HepG2 (cell line): ENCODE data around the gene MYO18A. TPM values are rescaled to one million over a fixed set of nuclear protein-coding genes. Genes with fewer than 3 reads are reported as not detected.
A peak's percentile ranks its signal among the peaks of the same experiment; 100 is the strongest.

Source experiments
- CEBPB ChIP-seq: IDR thresholded peaks from 2 replicates; pipeline ENCODE4 v1.6.1; 2011; ENCODE audit warnings: low read depth, low read length, improper control_type of control experiment, borderline replicate concordance
- HNRNPLL ChIP-seq: fragments of 200-400 bp; formaldehyde crosslinking; IDR thresholded peaks from 2 replicates; pipeline ENCODE4 v1.6.1; 2017; ENCODE audit warnings: mild to moderate bottlenecking, low read depth, low read length; ENCODE audit not compliant: poor library complexity, severe bottlenecking
- KLF13 ChIP-seq: sonication (generic); formaldehyde crosslinking; IDR thresholded peaks from 2 replicates; pipeline ENCODE4 v1.4.0; 2020; ENCODE audit warnings: mild to moderate bottlenecking, missing genetic modification reagents
- MBD4 ChIP-seq: IDR thresholded peaks from 2 replicates; pipeline ENCODE4 v1.6.1; 2012; ENCODE audit warnings: low read length, inconsistent platforms, borderline replicate concordance
- PCBP1 ChIP-seq: fragments of 200-400 bp; formaldehyde crosslinking; IDR thresholded peaks from 2 replicates; pipeline ENCODE4 v1.6.1; 2017; ENCODE audit warnings: mild to moderate bottlenecking, low read depth, low read length, borderline replicate concordance
- PRDM10 ChIP-seq: sonication (generic); formaldehyde crosslinking; IDR thresholded peaks from 2 replicates; pipeline ENCODE4 v1.4.0; 2020; ENCODE audit warnings: low read depth, missing genetic modification reagents
- SETDB1 ChIP-seq: sonication (generic); formaldehyde crosslinking; IDR thresholded peaks from 2 replicates; pipeline ENCODE4 v1.5.1; 2020; ENCODE audit warnings: missing genetic modification reagents, mild to moderate bottlenecking, borderline replicate concordance
- SNAI1 ChIP-seq: sonication (generic); formaldehyde crosslinking; IDR thresholded peaks from 2 replicates; pipeline ENCODE4 v1.5.0; 2020; ENCODE audit warnings: mild to moderate bottlenecking, missing genetic modification reagents, borderline replicate concordance
- SRY ChIP-seq: sonication (generic); formaldehyde crosslinking; IDR thresholded peaks from 2 replicates; pipeline ENCODE4 v1.8.0; 2022; ENCODE audit warnings: mild to moderate bottlenecking, missing genetic modification reagents
- ZBTB3 ChIP-seq: sonication (generic); formaldehyde crosslinking; IDR thresholded peaks from 2 replicates; pipeline ENCODE4 v1.4.0; 2020; ENCODE audit warnings: low read depth, mild to moderate bottlenecking, moderate library complexity, missing genetic modification reagents, borderline replicate concordance
- ZNF138 ChIP-seq: sonication (generic); formaldehyde crosslinking; IDR thresholded peaks from 2 replicates; pipeline ENCODE4 v1.5.0; 2020; ENCODE audit warnings: mild to moderate bottlenecking, low read depth, missing genetic modification reagents
- ZNF143 ChIP-seq: sonication (generic); formaldehyde crosslinking; IDR thresholded peaks from 2 replicates; pipeline ENCODE4 v1.4.0; 2020; ENCODE audit warnings: missing genetic modification reagents
- ZNF205 ChIP-seq: IDR thresholded peaks from 2 replicates; pipeline ENCODE4 v1.6.1; 2018; ENCODE audit warnings: missing biosample characterization, missing genetic modification reagents
- ZNF253 ChIP-seq: sonication (generic); formaldehyde crosslinking; IDR thresholded peaks from 2 replicates; pipeline ENCODE4 v1.8.0; 2022; ENCODE audit warnings: mild to moderate bottlenecking, missing genetic modification reagents, borderline replicate concordance
- ZNF652 ChIP-seq: IDR thresholded peaks from 2 replicates; pipeline ENCODE4 v1.6.1; 2016; ENCODE audit warnings: low read depth, borderline replicate concordance
- ZNF660 ChIP-seq: sonication (generic); formaldehyde crosslinking; IDR thresholded peaks from 2 replicates; pipeline ENCODE4 v1.5.1; 2020; ENCODE audit warnings: mild to moderate bottlenecking, low read depth, missing genetic modification reagents, borderline replicate concordance
- ZNF749 ChIP-seq: sonication (generic); formaldehyde crosslinking; IDR thresholded peaks from 2 replicates; pipeline ENCODE4 v1.8.0; 2022; ENCODE audit warnings: mild to moderate bottlenecking, missing genetic modification reagents, moderate library complexity, borderline replicate concordance
- ZNF879 ChIP-seq: sonication (generic); formaldehyde crosslinking; IDR thresholded peaks from 2 replicates; pipeline ENCODE4 v1.8.1; 2023; ENCODE audit warnings: missing genetic modification reagents
- ZSCAN12 ChIP-seq: sonication (generic); formaldehyde crosslinking; IDR thresholded peaks from 2 replicates; pipeline ENCODE4 v1.9.0; 2021; ENCODE audit warnings: mild to moderate bottlenecking, missing genetic modification reagents
- ZSCAN9 ChIP-seq: IDR thresholded peaks from 2 replicates; pipeline ENCODE4 v1.6.1; 2016; ENCODE audit warnings: borderline replicate concordance
- polyA plus RNA-seq, 8 experiments: library from polyadenylated mRNA; depleted of rRNA in 3 of 8; stranded (reverse) in 7 of 8; unstranded in 1 of 8; fragments of >200 nt; fragmentation: Illumina TruSeq in 4 of 8; extraction: Trizol in 4 of 8; gene quantifications; 2 replicates each; pipeline versions ENCODE4 v1.2.1 to v1.2.3, GENCODE V29; 2011 to 2016; ENCODE audit warnings: low read depth in 4 of 8, missing spikeins in 1 of 8, mixed read lengths in 1 of 8; ENCODE audit not compliant: insufficient read depth in 1 of 8
- total RNA-seq, 5 experiments: library from RNA; depleted of rRNA; stranded (reverse); fragments of >200 nt; fragmentation: Illumina TruSeq; extraction: Trizol; gene quantifications; 2 replicates each; pipeline ENCODE4 v1.2.3, GENCODE V29; 2016; ENCODE audit warnings: low read depth in 1 of 5
- TF ChIP-seq, protein P1 (sequence below): sonication (generic); formaldehyde crosslinking; IDR thresholded peaks from 2 replicates; pipeline ENCODE4 v1.5.0; 2020; ENCODE audit warnings: missing genetic modification reagents
- TF ChIP-seq, protein P2 (sequence below): sonication (generic); formaldehyde crosslinking; IDR thresholded peaks from 2 replicates; pipeline ENCODE4 v1.8.0; 2022; ENCODE audit warnings: mild to moderate bottlenecking, missing genetic modification reagents; ENCODE audit not compliant: insufficient replicate concordance

MYO18A gene
- total and polyA plus RNA-seq, 2 of the 13 experiments (the other 11 are each of a cell fraction or from before 2014, with no cell fraction given) = 16.8 to 24.8 TPM

- TF ChIP-seq SETDB1 (CRISPR knock-in tag) (no peak), CEBPB (no peak), ZNF652 (CRISPR knock-in tag) (no peak), ZSCAN9 (CRISPR knock-in tag) (no peak), ZNF138 (CRISPR knock-in tag) (no peak), ZNF205 (CRISPR knock-in tag) (no peak), ZNF749 (CRISPR knock-in tag) (no peak), HNRNPLL (no peak), ZNF879 (CRISPR knock-in tag) (no peak), KLF13 (no peak), PCBP1 (no peak), ZNF253 (no peak), MBD4 (no peak), SRY (CRISPR knock-in tag) (0 out of 2 replicates have a peak, but pooled peaks have one; percentile 12), ZNF143 (no peak), SNAI1 (CRISPR knock-in tag) (no peak), ZSCAN12 (CRISPR knock-in tag) (0 out of 2 replicates have a peak, but pooled peaks have one; percentile 19), ZBTB3 (CRISPR knock-in tag) (0 out of 2 replicates have a peak, but pooled peaks have one; percentile 20), ZNF660 (CRISPR knock-in tag) (no peak), PRDM10 (CRISPR knock-in tag) (peak; percentile 79)
- TF ChIP-seq, protein P1, sequence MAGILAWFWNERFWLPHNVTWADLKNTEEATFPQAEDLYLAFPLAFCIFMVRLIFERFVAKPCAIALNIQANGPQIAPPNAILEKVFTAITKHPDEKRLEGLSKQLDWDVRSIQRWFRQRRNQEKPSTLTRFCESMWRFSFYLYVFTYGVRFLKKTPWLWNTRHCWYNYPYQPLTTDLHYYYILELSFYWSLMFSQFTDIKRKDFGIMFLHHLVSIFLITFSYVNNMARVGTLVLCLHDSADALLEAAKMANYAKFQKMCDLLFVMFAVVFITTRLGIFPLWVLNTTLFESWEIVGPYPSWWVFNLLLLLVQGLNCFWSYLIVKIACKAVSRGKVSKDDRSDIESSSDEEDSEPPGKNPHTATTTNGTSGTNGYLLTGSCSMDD (CRISPR knock-in tag) = no peak
- TF ChIP-seq, protein P2, sequence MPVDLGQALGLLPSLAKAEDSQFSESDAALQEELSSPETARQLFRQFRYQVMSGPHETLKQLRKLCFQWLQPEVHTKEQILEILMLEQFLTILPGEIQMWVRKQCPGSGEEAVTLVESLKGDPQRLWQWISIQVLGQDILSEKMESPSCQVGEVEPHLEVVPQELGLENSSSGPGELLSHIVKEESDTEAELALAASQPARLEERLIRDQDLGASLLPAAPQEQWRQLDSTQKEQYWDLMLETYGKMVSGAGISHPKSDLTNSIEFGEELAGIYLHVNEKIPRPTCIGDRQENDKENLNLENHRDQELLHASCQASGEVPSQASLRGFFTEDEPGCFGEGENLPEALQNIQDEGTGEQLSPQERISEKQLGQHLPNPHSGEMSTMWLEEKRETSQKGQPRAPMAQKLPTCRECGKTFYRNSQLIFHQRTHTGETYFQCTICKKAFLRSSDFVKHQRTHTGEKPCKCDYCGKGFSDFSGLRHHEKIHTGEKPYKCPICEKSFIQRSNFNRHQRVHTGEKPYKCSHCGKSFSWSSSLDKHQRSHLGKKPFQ (CRISPR knock-in tag) = no peak
These were observed 136.6 kb downstream of the MYO18A start (continued) for GRCh38 chr17:29043539-29044145.
